Psoas muscle (tissue), 8 donors: ENCODE results near the gene KRT84. TPM values are rescaled to one million over a fixed set of nuclear protein-coding genes. Genes with fewer than 3 reads are reported as not detected.

ENCODE experiments used
- ATAC-seq, 4 donors: fragments of 200-7000 bp; cut with Tn5 transposase; one replicate each; pipeline ENCODE4 v1.9.1; 2020; ENCODE audit warnings: moderate library complexity in 3 of 4, mild to moderate bottlenecking in 2 of 4
- DNase-seq, 2 donors: peaks; one replicate each; pipeline ENCODE4 v3.0.0-alpha.2; 2020
- H3K27ac ChIP-seq: fragments of 200-600 bp; one replicate; pipeline ENCODE4 v1.8.0; 2022
- H3K27me3 ChIP-seq, 3 donors: fragments of 200-600 bp in 1 of 3; one replicate each; pipeline versions ENCODE4 v1.6.1 to v1.8.0; 2013 to 2022; ENCODE audit warnings: low read length in 2 of 3, mild to moderate bottlenecking in 2 of 3, moderate library complexity in 1 of 3; ENCODE audit not compliant: insufficient read depth in 3 of 3
- H3K36me3 ChIP-seq, 2 donors: fragments of 200-600 bp in 1 of 2; one replicate each; pipeline versions ENCODE4 v1.6.1 to v1.8.0; 2013 to 2022; ENCODE audit warnings: low read depth in 1 of 2, mild to moderate bottlenecking in 1 of 2, moderate library complexity in 1 of 2; ENCODE audit not compliant: insufficient read depth in 1 of 2
- H3K4me1 ChIP-seq: fragments of 200-600 bp; one replicate; pipeline ENCODE4 v1.8.0; 2022
- H3K4me3 ChIP-seq: fragments of 200-600 bp; one replicate; pipeline ENCODE4 v1.8.0; 2022; ENCODE audit warnings: mild to moderate bottlenecking
- H3K9me3 ChIP-seq: fragments of 200-600 bp; one replicate; pipeline ENCODE4 v1.8.0; 2022
- WGBS, 3 donors: extraction: QIAGEN DNeasy Blood & Tissue Kit; methylation state at CpG; one replicate each; pipeline versions ENCODE4 v1.1.6 to v1.1.7; 2013; 5-methylcytosine and 5-hydroxymethylcytosine counted together
- intact Hi-C, 2 donors: fragments of 100-400 bp; cut with DNase I; formaldehyde crosslinking; loops; one replicate each; pipeline versions ENCODE4 v1.11.0 to v1.14.2; 2022
- polyA plus RNA-seq, 3 donors: library from polyadenylated mRNA; stranded (reverse); fragments of 200-250 nt; gene quantifications; one replicate each; pipeline ENCODE4 v1.2.3, GENCODE V29; 2013
- total RNA-seq, 4 donors: library from RNA; stranded (reverse); fragmentation: NEBNext Ultra II Directional in 2 of 4; extraction: Animal tissue kit (Norgen Biotek cat#: 25700) in 2 of 4; gene quantifications; one replicate each; pipeline versions ENCODE4 v1.2.1 to v1.2.4, GENCODE V29; 2021 to 2023
- TF ChIP-seq, protein P1 (sequence below): fragments of 200-600 bp; IDR thresholded peaks from one replicate; pipeline ENCODE4 v1.8.0; 2022; ENCODE audit warnings: antibody characterized with exemption
- donor health status: healthy with polysubstance abuse.
- donor health status: DM: no; HTN: no; CAD: no; lungs with moderate emphysema.
- donor health status: Bipolar disorder and iron deficiency.
- donor health status: healthy.
- donor health status: DM: yes; HTN: yes; CAD: no.
- donor health status: DM: no; HTN: no; CAD: no.
- donor health status: DM: no; HTN: no; CAD: no.
- donor health status: DM: yes; HTN: yes; CAD: no.

Gene KRT84
- total and polyA plus RNA-seq, 7 donors, result not detected

DNA sequence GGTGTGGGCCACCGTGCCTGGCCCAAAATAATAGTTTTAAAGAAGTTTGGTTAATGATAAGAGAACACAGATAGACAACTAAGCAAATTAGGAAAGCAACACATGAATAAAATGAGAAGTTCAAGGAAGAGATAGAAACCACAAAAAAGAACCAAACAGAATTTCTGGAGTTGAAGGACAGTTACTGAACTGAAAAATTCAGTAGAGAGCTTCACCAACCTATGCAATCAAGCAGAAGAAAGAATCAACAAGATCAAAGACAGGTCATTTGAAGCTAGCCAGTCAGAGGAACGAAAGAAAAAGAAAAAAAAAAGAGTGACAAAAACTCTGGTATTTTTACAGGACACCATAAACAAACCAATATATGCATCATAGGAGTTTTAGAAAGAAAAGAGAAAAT lies 48.8 kb downstream of the KRT84 start:
- H3K9me3 ChIP-seq, result peaks cover 11% of the 10 kb centered on the region
- TF ChIP-seq, protein P1, sequence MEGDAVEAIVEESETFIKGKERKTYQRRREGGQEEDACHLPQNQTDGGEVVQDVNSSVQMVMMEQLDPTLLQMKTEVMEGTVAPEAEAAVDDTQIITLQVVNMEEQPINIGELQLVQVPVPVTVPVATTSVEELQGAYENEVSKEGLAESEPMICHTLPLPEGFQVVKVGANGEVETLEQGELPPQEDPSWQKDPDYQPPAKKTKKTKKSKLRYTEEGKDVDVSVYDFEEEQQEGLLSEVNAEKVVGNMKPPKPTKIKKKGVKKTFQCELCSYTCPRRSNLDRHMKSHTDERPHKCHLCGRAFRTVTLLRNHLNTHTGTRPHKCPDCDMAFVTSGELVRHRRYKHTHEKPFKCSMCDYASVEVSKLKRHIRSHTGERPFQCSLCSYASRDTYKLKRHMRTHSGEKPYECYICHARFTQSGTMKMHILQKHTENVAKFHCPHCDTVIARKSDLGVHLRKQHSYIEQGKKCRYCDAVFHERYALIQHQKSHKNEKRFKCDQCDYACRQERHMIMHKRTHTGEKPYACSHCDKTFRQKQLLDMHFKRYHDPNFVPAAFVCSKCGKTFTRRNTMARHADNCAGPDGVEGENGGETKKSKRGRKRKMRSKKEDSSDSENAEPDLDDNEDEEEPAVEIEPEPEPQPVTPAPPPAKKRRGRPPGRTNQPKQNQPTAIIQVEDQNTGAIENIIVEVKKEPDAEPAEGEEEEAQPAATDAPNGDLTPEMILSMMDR, result no peak
- WGBS, 3 donors, result 77 to 88% (median 88%) methylated on average over 2 of the region's 2 CpGs
- H3K27ac ChIP-seq, result no peak overlapping the region
- intact Hi-C loops, result no loop called here
- no peak for DNase-seq
- no peak overlapping the region for H3K4me3 ChIP-seq
- H3K4me1 ChIP-seq, result no peaks in the 10 kb centered on the region
- no peak for ATAC-seq
- no peaks in the 10 kb centered on the region for H3K36me3 ChIP-seq
- peaks cover 0 to 29% (median 7%) of the 10 kb centered on the region in 3 donors for H3K27me3 ChIP-seq

DNA sequence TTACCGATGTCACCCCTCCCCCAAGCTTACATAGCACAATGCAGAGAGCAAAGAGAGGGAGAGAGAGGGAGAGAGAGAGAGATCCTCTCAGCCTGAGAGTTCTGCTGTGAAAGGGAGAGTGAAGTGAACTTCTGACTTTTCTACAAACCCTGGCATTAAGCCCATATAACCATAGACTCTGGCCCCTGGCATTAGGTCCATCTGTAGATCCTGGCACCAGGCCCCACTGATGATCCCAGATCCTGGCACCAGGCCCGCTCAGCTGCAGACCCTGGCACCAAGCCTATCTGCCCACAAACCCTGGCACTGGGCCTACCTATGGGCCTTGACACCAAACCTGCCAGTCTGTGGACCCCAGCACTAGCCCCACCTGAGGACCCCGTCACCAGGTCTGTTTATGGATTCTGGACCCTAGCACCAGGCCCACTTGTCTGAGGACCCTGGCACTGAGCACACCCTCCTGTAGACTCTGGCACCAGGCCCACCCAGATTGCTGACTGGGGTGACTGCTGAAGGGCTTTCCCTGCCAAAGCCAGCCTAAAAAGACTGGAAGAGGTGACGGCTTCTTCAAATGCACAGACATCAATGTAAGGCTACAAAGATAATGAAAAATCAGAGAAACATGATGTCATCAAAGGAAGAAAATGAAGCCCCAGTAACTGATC lies 49.7 kb downstream of the KRT84 start:
- DNase-seq (no peak), ATAC-seq (no peak)
- H3K4me1 ChIP-seq, result no peaks in the 10 kb centered on the region
- no peak overlapping the region for H3K4me3 ChIP-seq
- H3K27ac ChIP-seq, result no peak overlapping the region
- peaks cover 0 to 27% (median 7%) of the 10 kb centered on the region in 3 donors for H3K27me3 ChIP-seq
- H3K36me3 ChIP-seq, result no peaks in the 10 kb centered on the region
- WGBS, 3 donors, result 36 to 48% (median 39%) methylated on average over 4 of the region's 4 CpGs
- TF ChIP-seq, protein P1, result no peak
- intact Hi-C loops, result no loop called here
- H3K9me3 ChIP-seq, result peaks cover 11% of the 10 kb centered on the region

DNA sequence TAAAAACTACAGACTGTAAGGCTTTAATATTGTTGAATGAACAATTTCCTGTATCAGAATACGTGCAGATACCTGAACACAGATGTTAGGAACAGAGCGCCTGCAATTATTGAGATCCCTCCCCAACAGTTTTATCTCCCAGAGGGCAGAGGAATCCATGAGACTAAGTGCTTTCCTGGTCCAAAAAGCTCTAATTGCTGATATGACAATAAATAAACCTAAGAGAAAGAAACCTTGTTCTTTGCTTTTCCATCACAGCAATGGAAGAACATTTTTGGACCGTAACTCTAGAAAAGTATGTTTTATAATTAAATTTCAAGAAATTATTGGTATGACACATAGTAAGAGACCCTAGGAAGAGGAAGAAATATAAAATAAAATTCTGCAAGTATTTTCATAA lies 51.3 kb downstream of the KRT84 start:
- no peak overlapping the region for H3K27ac ChIP-seq
- H3K4me1 ChIP-seq, result no peaks in the 10 kb centered on the region
- ATAC-seq (no peak), DNase-seq (no peak)
- intact Hi-C loops, result no loop called here
- H3K9me3 ChIP-seq, result peaks cover 11% of the 10 kb centered on the region
- peaks cover 0 to 20% (median 4%) of the 10 kb centered on the region in 3 donors for H3K27me3 ChIP-seq
- WGBS, 3 donors, result 91 to 94% (median 94%) methylated on average over 3 of the region's 3 CpGs
- H3K4me3 ChIP-seq, result no peak overlapping the region
- TF ChIP-seq, protein P1, result no peak
- H3K36me3 ChIP-seq, result no peaks in the 10 kb centered on the region

DNA sequence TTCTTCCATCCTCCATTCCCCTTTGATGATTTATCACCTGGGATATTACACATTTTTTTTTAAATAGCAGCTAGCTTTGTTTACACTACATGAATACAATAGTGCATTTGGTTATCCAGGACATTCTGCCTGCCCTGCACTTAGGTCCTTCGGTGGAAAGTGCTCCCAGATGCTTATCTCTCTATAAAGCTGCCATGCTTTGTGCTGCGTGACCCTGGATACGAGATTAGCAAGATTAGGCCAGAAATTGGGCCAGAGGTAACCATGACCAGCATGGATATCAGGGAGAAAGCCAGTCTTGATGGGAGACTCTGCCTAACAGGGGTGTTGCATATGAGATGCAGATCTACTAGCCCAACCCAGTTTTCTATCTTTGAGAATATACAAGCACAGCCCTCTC lies 52.1 kb downstream of the KRT84 start:
- 71 to 81% (median 76%) methylated on average over 3 of the region's 3 CpGs for WGBS, 3 donors
- Histone ChIP-seq H3K27ac (no peak overlapping the region), H3K4me1 (no peaks in the 10 kb centered on the region), H3K36me3 (no peaks in the 10 kb centered on the region), H3K27me3 (peaks cover 0 to 15% (median 3%) of the 10 kb centered on the region in 3 donors), H3K9me3 (peaks cover 11% of the 10 kb centered on the region), H3K4me3 (no peak overlapping the region)
- ATAC-seq (no peak), DNase-seq (no peak)
- TF ChIP-seq, protein P1, result no peak
- intact Hi-C loops, result no loop called here

DNA sequence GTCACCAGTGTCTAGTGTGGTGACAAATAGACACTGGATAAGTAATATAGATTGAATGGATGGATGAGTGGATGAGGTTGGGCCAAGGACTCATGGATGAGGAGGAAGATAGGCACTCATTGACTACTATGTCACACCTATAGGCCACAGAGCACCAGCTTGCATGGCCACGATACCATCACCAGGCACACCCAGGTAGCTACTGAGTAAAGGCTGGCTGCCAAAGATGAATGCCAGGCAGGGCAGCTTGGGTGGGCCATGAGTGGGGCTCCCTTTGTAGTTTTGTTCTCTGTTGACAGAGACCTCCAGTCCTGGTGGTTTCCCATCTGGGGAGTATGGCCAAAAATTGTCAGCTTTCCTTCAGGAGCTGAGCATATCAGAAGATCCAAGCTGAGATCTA lies 53.1 kb downstream of the KRT84 start:
- ATAC-seq (no peak), DNase-seq (no peak)
- peaks cover 11% of the 10 kb centered on the region for H3K9me3 ChIP-seq
- H3K4me1 ChIP-seq, result no peaks in the 10 kb centered on the region
- intact Hi-C loops, result no loop called here
- H3K27ac ChIP-seq, result no peak overlapping the region
- 100% methylated on average over 1 of the region's 1 CpG for WGBS, 3 donors
- H3K36me3 ChIP-seq, result no peaks in the 10 kb centered on the region
- TF ChIP-seq, protein P1, result no peak
- H3K4me3 ChIP-seq, result no peak overlapping the region
- H3K27me3 ChIP-seq, result peaks cover 0 to 15% (median 0%) of the 10 kb centered on the region in 3 donors
